ENCODE results near the gene CWF19L2. TPM values are rescaled to one million over a fixed set of nuclear protein-coding genes. Genes with fewer than 3 reads are reported as not detected.

The CWF19L2 gene
- total RNA-seq, 1 donor from 2014 or later = 10.3 TPM

DNA sequence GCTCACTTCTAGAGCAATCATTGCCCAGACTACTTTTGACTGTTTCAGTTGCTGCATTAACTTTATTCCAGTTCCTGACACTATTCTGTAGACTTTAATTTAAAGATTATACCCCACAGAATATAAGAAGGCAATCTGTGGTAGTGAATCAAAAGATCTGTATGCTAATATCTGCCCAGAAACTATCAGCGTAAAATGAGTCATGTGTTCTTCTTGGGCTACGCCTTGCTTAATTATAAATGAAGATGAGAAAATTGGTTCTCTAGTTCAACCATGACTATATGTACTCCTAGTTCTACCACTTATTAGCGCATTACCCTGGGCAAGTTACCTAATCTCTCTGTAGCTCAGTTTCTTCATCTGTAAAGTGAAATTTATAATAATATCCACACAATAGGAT, 128.5 kb downstream of the CWF19L2 start:
- H3K36me3 Mint-ChIP-seq (ENCODE audit: unreplicated experiment) = peaks cover 23% of the 10 kb centered on the region
- no peaks in the 10 kb centered on the region for H3K27me3 Mint-ChIP-seq (ENCODE audit: unreplicated experiment)
- H3K9me3 Mint-ChIP-seq (ENCODE audit: unreplicated experiment) = no peaks in the 10 kb centered on the region
- no peaks in the 10 kb centered on the region for H3K4me1 Mint-ChIP-seq (ENCODE audit: unreplicated experiment)
- no peak overlapping the region for H3K4me3 Mint-ChIP-seq (ENCODE audit: unreplicated experiment)
- H3K27ac Mint-ChIP-seq (ENCODE audit: unreplicated experiment) = no peak overlapping the region
- DNase-seq (ENCODE audit: extremely low spot score, unreplicated experiment) = no peak
- TF ChIP-seq, protein P1, sequence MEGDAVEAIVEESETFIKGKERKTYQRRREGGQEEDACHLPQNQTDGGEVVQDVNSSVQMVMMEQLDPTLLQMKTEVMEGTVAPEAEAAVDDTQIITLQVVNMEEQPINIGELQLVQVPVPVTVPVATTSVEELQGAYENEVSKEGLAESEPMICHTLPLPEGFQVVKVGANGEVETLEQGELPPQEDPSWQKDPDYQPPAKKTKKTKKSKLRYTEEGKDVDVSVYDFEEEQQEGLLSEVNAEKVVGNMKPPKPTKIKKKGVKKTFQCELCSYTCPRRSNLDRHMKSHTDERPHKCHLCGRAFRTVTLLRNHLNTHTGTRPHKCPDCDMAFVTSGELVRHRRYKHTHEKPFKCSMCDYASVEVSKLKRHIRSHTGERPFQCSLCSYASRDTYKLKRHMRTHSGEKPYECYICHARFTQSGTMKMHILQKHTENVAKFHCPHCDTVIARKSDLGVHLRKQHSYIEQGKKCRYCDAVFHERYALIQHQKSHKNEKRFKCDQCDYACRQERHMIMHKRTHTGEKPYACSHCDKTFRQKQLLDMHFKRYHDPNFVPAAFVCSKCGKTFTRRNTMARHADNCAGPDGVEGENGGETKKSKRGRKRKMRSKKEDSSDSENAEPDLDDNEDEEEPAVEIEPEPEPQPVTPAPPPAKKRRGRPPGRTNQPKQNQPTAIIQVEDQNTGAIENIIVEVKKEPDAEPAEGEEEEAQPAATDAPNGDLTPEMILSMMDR (IDR thresholded peaks at IDR 0.05) = no peak

DNA sequence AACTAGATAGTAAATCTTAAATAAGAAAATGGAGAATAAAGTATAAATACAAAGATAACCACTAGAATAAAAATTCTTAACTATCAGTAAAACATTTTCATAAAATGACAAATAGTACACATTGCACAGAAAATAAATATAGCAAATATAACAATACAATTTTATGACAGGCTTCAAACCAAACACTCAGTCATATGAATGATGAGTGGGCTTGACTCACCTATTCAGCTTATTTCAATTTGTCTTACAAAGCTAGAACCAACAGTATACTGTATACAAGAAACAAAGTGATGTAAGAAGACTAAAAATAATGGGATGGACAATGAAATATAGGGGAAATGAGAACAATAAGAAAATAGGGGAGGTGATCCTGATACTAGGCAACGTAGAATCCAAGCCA, 141.2 kb downstream of the CWF19L2 start:
- peaks cover 24% of the 10 kb centered on the region for H3K9me3 Mint-ChIP-seq (ENCODE audit: unreplicated experiment)
- no peaks in the 10 kb centered on the region for H3K4me1 Mint-ChIP-seq (ENCODE audit: unreplicated experiment)
- TF ChIP-seq, protein P1 (IDR thresholded peaks at IDR 0.05) = no peak
- peaks cover 14% of the 10 kb centered on the region for H3K36me3 Mint-ChIP-seq (ENCODE audit: unreplicated experiment)
- no peak overlapping the region for H3K4me3 Mint-ChIP-seq (ENCODE audit: unreplicated experiment)
- H3K27ac Mint-ChIP-seq (ENCODE audit: unreplicated experiment) = no peak overlapping the region
- no peaks in the 10 kb centered on the region for H3K27me3 Mint-ChIP-seq (ENCODE audit: unreplicated experiment)
- DNase-seq (ENCODE audit: extremely low spot score, unreplicated experiment) = no peak

DNA sequence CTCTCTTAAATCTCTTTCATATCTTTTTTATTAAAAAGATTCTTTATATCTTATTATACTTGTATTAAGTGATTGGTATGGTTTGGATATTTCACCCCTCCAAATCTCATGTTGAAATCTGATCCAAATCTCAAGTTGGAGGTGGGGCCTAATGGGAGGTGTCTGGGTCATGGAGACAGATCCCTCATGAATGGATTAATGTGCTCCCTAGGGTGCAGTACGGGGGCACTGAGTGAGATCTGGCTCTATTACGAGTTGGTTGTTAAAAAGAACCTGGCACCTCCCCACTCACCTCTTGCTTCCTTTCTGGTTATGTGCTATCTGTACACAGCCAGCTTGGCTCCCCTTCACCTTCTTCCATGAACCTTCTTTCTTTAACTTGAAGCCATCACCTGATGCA, 149.6 kb downstream of the CWF19L2 start:
- Mint-ChIP-seq H3K27me3 (ENCODE audit: unreplicated experiment) (no peaks in the 10 kb centered on the region), H3K4me3 (ENCODE audit: unreplicated experiment) (no peak overlapping the region), H3K27ac (ENCODE audit: unreplicated experiment) (no peak overlapping the region), H3K36me3 (ENCODE audit: unreplicated experiment) (peaks cover 14% of the 10 kb centered on the region), H3K4me1 (ENCODE audit: unreplicated experiment) (no peaks in the 10 kb centered on the region), H3K9me3 (ENCODE audit: unreplicated experiment) (no peaks in the 10 kb centered on the region)
- DNase-seq (ENCODE audit: extremely low spot score, unreplicated experiment) = no peak
- TF ChIP-seq, protein P1 (IDR thresholded peaks at IDR 0.05) = no peak

DNA sequence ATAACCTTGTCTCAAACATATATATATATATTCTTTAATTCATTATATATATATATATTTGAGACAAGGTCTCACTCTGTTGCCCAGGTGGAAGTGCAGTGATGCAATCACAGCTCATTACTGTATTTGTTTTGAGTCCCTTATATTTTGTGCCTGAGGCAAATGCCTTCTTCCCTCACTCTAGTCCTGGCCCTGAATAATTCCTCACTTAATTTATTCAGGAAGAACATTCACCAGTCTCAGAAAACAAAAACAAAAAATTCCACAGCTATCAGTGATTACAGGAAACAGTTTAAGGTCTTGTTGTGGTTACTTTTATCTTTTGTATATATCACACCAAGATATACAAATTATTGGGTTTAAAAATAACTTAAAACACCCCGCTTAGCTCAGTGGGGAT, 155.7 kb downstream of the CWF19L2 start:
- H3K4me3 Mint-ChIP-seq (ENCODE audit: unreplicated experiment) = no peak overlapping the region
- H3K9me3 Mint-ChIP-seq (ENCODE audit: unreplicated experiment) = peaks cover 11% of the 10 kb centered on the region
- H3K27me3 Mint-ChIP-seq (ENCODE audit: unreplicated experiment) = no peaks in the 10 kb centered on the region
- no peak overlapping the region for H3K27ac Mint-ChIP-seq (ENCODE audit: unreplicated experiment)
- no peaks in the 10 kb centered on the region for H3K4me1 Mint-ChIP-seq (ENCODE audit: unreplicated experiment)
- peaks cover 8% of the 10 kb centered on the region for H3K36me3 Mint-ChIP-seq (ENCODE audit: unreplicated experiment)
- no peak for DNase-seq (ENCODE audit: extremely low spot score, unreplicated experiment)
- TF ChIP-seq, protein P1 (IDR thresholded peaks at IDR 0.05) = no peak

DNA sequence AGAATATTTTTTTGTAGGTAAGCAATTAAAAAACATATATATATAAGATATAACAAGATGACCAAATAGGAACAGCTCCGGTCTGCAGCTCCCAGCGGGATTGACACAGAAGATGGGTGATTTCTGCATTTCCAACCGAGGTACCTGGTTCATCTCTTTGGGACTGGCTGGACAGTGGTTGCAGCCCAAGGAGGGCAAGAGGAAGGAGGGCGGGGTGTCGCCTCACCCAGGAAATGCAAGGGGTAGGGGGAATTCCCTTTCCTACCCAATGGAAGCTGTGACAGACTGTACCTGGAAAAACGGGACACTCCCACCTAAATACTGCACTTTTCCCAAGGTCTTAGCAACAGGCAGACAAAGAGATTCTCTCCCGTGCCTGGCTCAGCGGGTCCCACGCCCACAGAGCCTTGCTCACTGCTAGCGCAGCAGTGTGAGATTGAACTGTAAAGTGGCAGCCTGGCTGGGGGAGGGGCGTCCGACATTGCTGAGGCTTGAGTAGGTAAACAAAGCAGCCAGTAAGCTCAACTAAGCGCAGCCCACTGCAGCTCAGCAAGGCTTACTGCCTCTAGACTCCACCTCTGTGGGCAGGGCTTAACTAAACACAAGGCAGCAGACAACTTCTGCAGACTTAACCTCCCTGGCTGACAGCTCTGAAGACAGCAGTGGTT, 163.8 kb downstream of the CWF19L2 start:
- Mint-ChIP-seq H3K36me3 (ENCODE audit: unreplicated experiment) (peaks cover 34% of the 10 kb centered on the region), H3K4me1 (ENCODE audit: unreplicated experiment) (no peaks in the 10 kb centered on the region), H3K27me3 (ENCODE audit: unreplicated experiment) (no peaks in the 10 kb centered on the region), H3K9me3 (ENCODE audit: unreplicated experiment) (peaks cover 33% of the 10 kb centered on the region), H3K4me3 (ENCODE audit: unreplicated experiment) (no peak overlapping the region), H3K27ac (ENCODE audit: unreplicated experiment) (no peak overlapping the region)
- TF ChIP-seq, protein P1 (IDR thresholded peaks at IDR 0.05) = no peak
- no peak for DNase-seq (ENCODE audit: extremely low spot score, unreplicated experiment)
